Gastroesophageal sphincter (tissue), 4 donors: ENCODE results near the gene TAT. TPM values are rescaled to one million over a fixed set of nuclear protein-coding genes. Genes with fewer than 3 reads are reported as not detected.

Experiments used
- ATAC-seq: fragments of 150-250 bp; one replicate; pipeline ENCODE4 v1.9.1; 2016; ENCODE audit warnings: mild to moderate bottlenecking, moderate library complexity
- H3K27ac ChIP-seq, 4 donors: fragments of 200-600 bp; sonication (generic) in 3 of 4; 1 replicate in 3 of 4; 2 replicates in 1 of 4; pipeline ENCODE4 v1.5.1; 2016 to 2019
- H3K27me3 ChIP-seq: fragments of 200-600 bp; sonication (generic); one replicate; pipeline ENCODE4 v1.5.1; 2019
- H3K36me3 ChIP-seq, 2 donors: fragments of 200-600 bp; sonication (generic); one replicate each; pipeline ENCODE4 v1.5.1; 2019; ENCODE audit warnings: control low read depth in 1 of 2
- H3K4me1 ChIP-seq, 3 donors: fragments of 200-600 bp; sonication (generic); 1 replicate in 2 of 3; 2 replicates in 1 of 3; pipeline ENCODE4 v1.5.1; 2016 to 2019; ENCODE audit warnings: control low read depth in 2 of 3
- H3K4me3 ChIP-seq, 2 donors: fragments of 200-600 bp; sonication (generic); one replicate each; pipeline ENCODE4 v1.5.1; 2019; ENCODE audit warnings: mild to moderate bottlenecking in 1 of 2, moderate library complexity in 1 of 2
- H3K9me3 ChIP-seq, 3 donors: fragments of 200-600 bp; sonication (generic); one replicate each; pipeline ENCODE4 v1.5.1; 2017 to 2019; ENCODE audit warnings: control low read depth in 2 of 3
- EP300 ChIP-seq: sonication (generic); formaldehyde crosslinking; IDR thresholded peaks from one replicate; pipeline ENCODE4 v1.6.1; 2017; ENCODE audit warnings: antibody characterized with exemption, mild to moderate bottlenecking
- POLR2A ChIP-seq, 2 donors: fragments of 450-650 bp; IDR thresholded peaks; one replicate each; pipeline ENCODE4 v1.6.1; 2017; ENCODE audit warnings: antibody characterized with exemption in 2 of 2, mild to moderate bottlenecking in 2 of 2, moderate library complexity in 1 of 2
- POLR2AphosphoS5 ChIP-seq: sonication (generic); formaldehyde crosslinking; IDR thresholded peaks from one replicate; pipeline ENCODE4 v1.6.1; 2017; ENCODE audit warnings: antibody characterized with exemption
- WGBS, 2 donors: methylation state at CpG; one replicate each; pipeline ENCODE4 v1.1.5; 2018; ENCODE audit warnings: low coverage in 1 of 2; 5-methylcytosine and 5-hydroxymethylcytosine counted together
- total RNA-seq, 4 donors: library from RNA; depleted of rRNA; stranded (reverse); fragments of >200 nt; gene quantifications; one replicate each; pipeline ENCODE4 v1.1.0, GENCODE V29; 2016
- TF ChIP-seq, protein P1 (sequence below), 4 experiments: fragments of 200-600 bp in 2 of 4; fragments of 450-650 bp in 2 of 4; sonication (generic) in 1 of 4; IDR thresholded peaks; one replicate each; pipeline ENCODE4 v1.5.1; 2017 to 2019; ENCODE audit warnings: antibody characterized with exemption in 4 of 4, mild to moderate bottlenecking in 2 of 4, moderate library complexity in 2 of 4

TAT gene
- total RNA-seq, 4 donors from 2014 or later, result not detected

DNA sequence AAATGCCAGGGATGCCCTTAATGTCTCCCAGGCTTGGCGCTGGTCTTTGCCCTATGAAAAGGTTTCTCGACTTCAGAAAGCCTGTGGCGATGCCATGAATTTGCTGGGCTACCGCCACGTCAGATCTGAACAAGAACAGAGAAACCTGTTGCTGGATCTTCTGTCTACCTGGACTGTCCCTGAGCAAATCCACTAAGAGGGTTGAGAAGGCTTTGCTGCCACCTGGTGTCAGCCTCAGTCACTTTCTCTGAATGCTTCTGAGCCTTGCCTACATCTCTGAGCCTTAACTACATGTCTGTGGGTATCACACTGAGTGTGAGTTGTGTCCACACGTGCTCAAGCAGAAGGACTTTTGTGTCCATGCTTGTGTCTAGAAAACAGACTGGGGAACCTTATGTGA is 39.2 kb downstream of the TAT start:
- no peaks in the 10 kb centered on the region for H3K4me1 ChIP-seq
- H3K27me3 ChIP-seq, result no peaks in the 10 kb centered on the region
- H3K9me3 ChIP-seq, result no peaks in the 10 kb centered on the region
- H3K27ac ChIP-seq, result no peak overlapping the region
- TF ChIP-seq, protein P1, sequence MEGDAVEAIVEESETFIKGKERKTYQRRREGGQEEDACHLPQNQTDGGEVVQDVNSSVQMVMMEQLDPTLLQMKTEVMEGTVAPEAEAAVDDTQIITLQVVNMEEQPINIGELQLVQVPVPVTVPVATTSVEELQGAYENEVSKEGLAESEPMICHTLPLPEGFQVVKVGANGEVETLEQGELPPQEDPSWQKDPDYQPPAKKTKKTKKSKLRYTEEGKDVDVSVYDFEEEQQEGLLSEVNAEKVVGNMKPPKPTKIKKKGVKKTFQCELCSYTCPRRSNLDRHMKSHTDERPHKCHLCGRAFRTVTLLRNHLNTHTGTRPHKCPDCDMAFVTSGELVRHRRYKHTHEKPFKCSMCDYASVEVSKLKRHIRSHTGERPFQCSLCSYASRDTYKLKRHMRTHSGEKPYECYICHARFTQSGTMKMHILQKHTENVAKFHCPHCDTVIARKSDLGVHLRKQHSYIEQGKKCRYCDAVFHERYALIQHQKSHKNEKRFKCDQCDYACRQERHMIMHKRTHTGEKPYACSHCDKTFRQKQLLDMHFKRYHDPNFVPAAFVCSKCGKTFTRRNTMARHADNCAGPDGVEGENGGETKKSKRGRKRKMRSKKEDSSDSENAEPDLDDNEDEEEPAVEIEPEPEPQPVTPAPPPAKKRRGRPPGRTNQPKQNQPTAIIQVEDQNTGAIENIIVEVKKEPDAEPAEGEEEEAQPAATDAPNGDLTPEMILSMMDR (IDR thresholded peaks at IDR 0.05), result peak in 1 of 4 experiments; percentile 31
- no peak for TF ChIP-seq EP300
- 44% methylated on average over 3 of the region's 6 CpGs; no CpG with 5 or more reads in 1 of the 2 donors for WGBS, 2 donors
- no peak for ATAC-seq
- H3K4me3 ChIP-seq, result no peak overlapping the region
- H3K36me3 ChIP-seq, result no peaks in the 10 kb centered on the region

DNA sequence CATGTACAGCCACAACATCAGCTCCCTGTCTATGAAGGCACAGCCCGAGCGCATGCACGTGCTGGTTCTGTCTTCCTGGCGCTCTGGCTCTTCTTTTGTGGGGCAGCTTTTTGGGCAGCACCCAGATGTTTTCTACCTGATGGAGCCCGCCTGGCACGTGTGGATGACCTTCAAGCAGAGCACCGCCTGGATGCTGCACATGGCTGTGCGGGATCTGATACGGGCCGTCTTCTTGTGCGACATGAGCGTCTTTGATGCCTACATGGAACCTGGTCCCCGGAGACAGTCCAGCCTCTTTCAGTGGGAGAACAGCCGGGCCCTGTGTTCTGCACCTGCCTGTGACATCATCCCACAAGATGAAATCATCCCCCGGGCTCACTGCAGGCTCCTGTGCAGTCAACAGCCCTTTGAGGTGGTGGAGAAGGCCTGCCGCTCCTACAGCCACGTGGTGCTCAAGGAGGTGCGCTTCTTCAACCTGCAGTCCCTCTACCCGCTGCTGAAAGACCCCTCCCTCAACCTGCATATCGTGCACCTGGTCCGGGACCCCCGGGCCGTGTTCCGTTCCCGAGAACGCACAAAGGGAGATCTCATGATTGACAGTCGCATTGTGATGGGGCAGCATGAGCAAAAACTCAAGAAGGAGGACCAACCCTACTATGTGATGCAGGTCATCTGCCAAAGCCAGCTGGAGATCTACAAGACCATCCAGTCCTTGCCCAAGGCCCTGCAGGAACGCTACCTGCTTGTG is 40.0 kb downstream of the TAT start:
- no peaks in the 10 kb centered on the region for H3K36me3 ChIP-seq
- no peak overlapping the region for H3K4me3 ChIP-seq
- no peaks in the 10 kb centered on the region for H3K27me3 ChIP-seq
- TF ChIP-seq, protein P1 (IDR thresholded peaks at IDR 0.05), result no peak
- TF ChIP-seq POLR2A (IDR thresholded peaks at IDR 0.05) (no peak), EP300 (no peak), POLR2AphosphoS5 (no peak)
- ATAC-seq, result no peak
- H3K4me1 ChIP-seq, result no peaks in the 10 kb centered on the region
- H3K9me3 ChIP-seq, result no peaks in the 10 kb centered on the region
- WGBS, 2 donors, result 83 to 95% methylated on average over 1 to 6 of the region's 28 CpGs
- no peak overlapping the region for H3K27ac ChIP-seq

DNA sequence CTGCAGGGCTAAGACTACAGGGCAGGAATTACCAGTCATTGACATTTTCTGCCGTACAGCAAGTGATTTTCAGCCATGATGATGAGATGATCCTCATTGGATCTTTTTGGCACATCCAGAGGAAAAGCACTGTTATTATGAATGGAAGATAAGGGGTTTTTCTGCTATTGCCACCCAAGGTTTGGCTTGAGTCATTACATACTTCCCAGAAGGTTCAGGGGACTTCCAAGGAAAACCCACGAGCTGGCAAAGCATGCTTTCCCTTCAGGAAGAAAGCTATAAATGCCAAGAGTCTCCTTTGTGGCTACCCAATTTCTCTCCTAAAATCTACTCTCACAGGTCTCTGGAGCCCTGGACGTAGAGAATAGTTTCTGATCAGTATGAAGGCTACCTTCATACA is 44.5 kb downstream of the TAT start:
- no peaks in the 10 kb centered on the region for H3K36me3 ChIP-seq
- no peak overlapping the region for H3K27ac ChIP-seq
- no peak overlapping the region for H3K4me3 ChIP-seq
- H3K4me1 ChIP-seq, result no peaks in the 10 kb centered on the region
- no peak for ATAC-seq
- peaks cover 22% of the 10 kb centered on the region for H3K27me3 ChIP-seq
- H3K9me3 ChIP-seq, result no peaks in the 10 kb centered on the region
- WGBS, 2 donors, result 65 to 90% methylated on average over 2 of the region's 3 CpGs
- TF ChIP-seq POLR2AphosphoS5 (no peak), EP300 (no peak), POLR2A (IDR thresholded peaks at IDR 0.05) (no peak)
- TF ChIP-seq, protein P1 (IDR thresholded peaks at IDR 0.05), result no peak

DNA sequence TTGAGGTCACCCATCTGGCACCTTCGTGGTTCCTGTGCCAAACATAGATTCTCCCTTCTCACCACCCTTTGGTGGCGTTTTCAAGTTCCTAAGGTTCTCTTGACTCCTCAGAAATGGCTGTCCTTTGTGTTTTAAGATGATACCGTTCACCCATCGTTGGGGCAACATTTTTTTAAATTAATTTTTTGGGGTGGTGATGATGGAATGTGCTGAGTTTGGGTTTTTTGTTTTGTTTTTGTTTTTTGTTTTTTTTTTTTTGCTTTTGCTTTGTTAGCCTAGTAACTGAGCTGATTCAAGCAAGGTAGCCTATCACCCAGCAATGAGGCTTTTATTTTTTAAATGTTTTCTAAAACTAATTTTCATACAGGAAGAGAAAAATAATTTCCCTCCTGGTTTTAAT is 48.0 kb downstream of the TAT start:
- H3K27ac ChIP-seq, result no peak overlapping the region
- peaks cover 38% of the 10 kb centered on the region for H3K27me3 ChIP-seq
- WGBS, 2 donors, result 65 to 80% methylated on average over 4 of the region's 4 CpGs
- H3K9me3 ChIP-seq, result no peaks in the 10 kb centered on the region
- TF ChIP-seq POLR2AphosphoS5 (no peak), POLR2A (IDR thresholded peaks at IDR 0.05) (no peak), EP300 (no peak)
- TF ChIP-seq, protein P1 (IDR thresholded peaks at IDR 0.05), result no peak
- no peaks in the 10 kb centered on the region for H3K36me3 ChIP-seq
- H3K4me1 ChIP-seq, result peaks cover 0 to 9% (median 0%) of the 10 kb centered on the region in 3 donors
- ATAC-seq, result no peak
- H3K4me3 ChIP-seq, result no peak overlapping the region

DNA sequence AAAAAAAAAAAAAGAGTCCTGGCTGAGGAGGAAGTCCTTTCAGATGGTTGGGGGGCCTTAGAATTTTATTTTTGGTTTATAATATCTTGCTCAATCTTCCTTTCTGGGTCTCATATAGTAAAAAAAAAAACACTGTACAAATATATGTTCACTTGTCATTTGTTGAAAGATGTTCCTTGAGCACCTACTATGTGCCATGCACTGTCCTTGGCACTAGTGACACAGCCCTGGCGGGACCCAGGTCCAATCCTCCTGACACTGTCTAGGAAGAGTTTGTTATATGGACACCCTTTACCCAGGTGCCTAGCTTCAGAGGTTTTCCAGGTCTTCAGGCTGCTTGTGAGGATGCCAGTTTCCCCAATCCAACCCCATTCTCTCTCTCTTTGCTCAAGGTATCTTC is 48.6 kb downstream of the TAT start:
- Histone ChIP-seq H3K36me3 (no peaks in the 10 kb centered on the region), H3K27ac (no peak overlapping the region), H3K27me3 (peaks cover 38% of the 10 kb centered on the region), H3K4me1 (peaks cover 0 to 9% (median 0%) of the 10 kb centered on the region in 3 donors), H3K9me3 (no peaks in the 10 kb centered on the region), H3K4me3 (no peak overlapping the region)
- 67 to 82% methylated on average over 1 of the region's 1 CpG for WGBS, 2 donors
- no peak for ATAC-seq
- TF ChIP-seq, protein P1 (IDR thresholded peaks at IDR 0.05), result no peak
- no peak for TF ChIP-seq POLR2AphosphoS5
- no peak for TF ChIP-seq EP300
- TF ChIP-seq POLR2A (IDR thresholded peaks at IDR 0.05), result no peak
